Activated CD4-positive, alpha-beta memory T cell treated with anti-CD3 and anti-CD28 coated beads, Interleukin-2, amount 10 ng/mL, durations not matched to agents 7 days and 5 days (primary cell): ENCODE data around the gene FUBP1. TPM values are rescaled to one million over a fixed set of nuclear protein-coding genes. Genes with fewer than 3 reads are reported as not detected.
"Not testable (repeated sequence)": the region's sequence is repeated elsewhere in the genome, so short reads cannot be mapped to it uniquely, and the experiment has no call there.

Experiments used
- CTCF ChIA-PET: fragments of 350-600 bp; sonication (Branson Sonifier 250); formaldehyde crosslinking; loops from one replicate; lab custom pipeline; 2021; ENCODE audit warnings: antibody characterized with exemption, inconsistent platforms; lab: Charles Lee
- POLR2A ChIA-PET: fragments of 350-600 bp; sonication (Branson Sonifier 250); formaldehyde crosslinking; loops from one replicate; lab custom pipeline; 2021; ENCODE audit warnings: antibody characterized with exemption; lab: Charles Lee
- DNase-seq: peaks from one replicate; pipeline ENCODE4 v3.0.0-alpha.2; 2020
- H3K27ac Mint-ChIP-seq: one replicate; pipeline ENCODE4 v1.8.0; 2021; ENCODE audit warnings: mild to moderate bottlenecking, mixed read lengths
- H3K27me3 Mint-ChIP-seq: one replicate; pipeline ENCODE4 v1.8.0; 2021; ENCODE audit warnings: mixed read lengths
- H3K36me3 Mint-ChIP-seq: one replicate; pipeline ENCODE4 v1.8.0; 2021; ENCODE audit warnings: low read depth, mixed read lengths
- H3K4me1 Mint-ChIP-seq: one replicate; pipeline ENCODE4 v1.8.0; 2021; ENCODE audit warnings: mixed read lengths
- H3K4me3 Mint-ChIP-seq: one replicate; pipeline ENCODE4 v1.8.0; 2021; ENCODE audit warnings: mild to moderate bottlenecking, mixed read lengths
- H3K9me3 Mint-ChIP-seq: one replicate; pipeline ENCODE4 v1.8.0; 2021; ENCODE audit warnings: mixed read lengths
- total RNA-seq, 2 experiments: library from RNA; stranded (reverse); gene quantifications; one replicate each; pipeline ENCODE4 v1.2.3, GENCODE V29; 2021

Gene FUBP1
- total RNA-seq, 2 experiments from 2014 or later: 182 to 185 TPM

DNA sequence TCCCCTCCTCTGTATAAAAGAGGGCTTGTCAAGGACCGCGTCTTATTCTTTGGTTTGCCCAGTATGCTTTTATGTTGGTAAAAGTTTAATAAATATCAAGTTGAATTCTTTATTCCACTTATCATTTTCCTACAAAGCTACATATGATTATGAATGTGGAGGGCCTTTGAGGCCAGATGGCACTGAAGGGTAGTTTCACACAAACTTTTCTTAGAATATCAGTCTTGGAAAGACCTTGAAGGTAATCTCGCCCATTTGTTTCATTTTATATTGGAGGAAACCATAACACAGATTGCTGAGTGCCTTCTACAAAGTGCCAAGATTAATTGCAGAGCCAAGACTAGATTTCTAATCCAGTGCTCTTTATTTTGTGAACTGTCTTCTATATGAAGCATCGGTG, 5.8 kb upstream of the FUBP1 start:
- Mint-ChIP-seq H3K36me3 (peaks cover 39% of the 10 kb centered on the region), H3K27ac (no peak overlapping the region), H3K27me3 (no peaks in the 10 kb centered on the region), H3K9me3 (no peaks in the 10 kb centered on the region), H3K4me1 (peaks cover 31% of the 10 kb centered on the region), H3K4me3 (no peak overlapping the region)
- ChIA-PET CTCF (no interaction called here), POLR2A (interaction anchor here (20.5 kb wide), 1 partner anchor 16 kb away, joined by 671 read pairs; the partner anchor contains the start of gene DNAJB4)
- DNase-seq: no peak

DNA sequence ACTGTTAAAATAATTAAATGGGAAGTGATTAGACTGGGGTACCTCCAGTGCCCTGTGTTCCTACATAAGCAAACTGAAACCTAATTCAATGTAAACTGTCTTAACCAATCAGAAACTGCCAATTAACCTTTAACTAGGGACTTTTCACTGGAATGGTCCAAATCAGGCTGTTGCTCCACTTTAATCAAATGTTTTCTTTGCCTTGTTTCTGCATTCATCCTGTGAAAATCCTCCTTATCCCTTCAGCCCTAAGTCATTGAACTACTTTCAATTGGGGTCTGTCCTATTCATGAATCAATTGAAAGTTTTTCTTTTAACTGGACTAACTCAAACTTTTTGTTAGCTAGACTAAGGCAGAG, 5.1 kb upstream of the FUBP1 start:
- H3K4me1 Mint-ChIP-seq: peaks cover 29% of the 10 kb centered on the region
- POLR2A ChIA-PET: interaction anchor here (20.5 kb wide), 1 partner anchor 17 kb away, joined by 671 read pairs; the partner anchor contains the start of gene DNAJB4
- no peak overlapping the region for H3K4me3 Mint-ChIP-seq
- no peak for DNase-seq
- peaks cover 37% of the 10 kb centered on the region for H3K36me3 Mint-ChIP-seq
- H3K27me3 Mint-ChIP-seq: no peaks in the 10 kb centered on the region
- H3K27ac Mint-ChIP-seq: no peak overlapping the region
- CTCF ChIA-PET: no interaction called here
- no peaks in the 10 kb centered on the region for H3K9me3 Mint-ChIP-seq

DNA sequence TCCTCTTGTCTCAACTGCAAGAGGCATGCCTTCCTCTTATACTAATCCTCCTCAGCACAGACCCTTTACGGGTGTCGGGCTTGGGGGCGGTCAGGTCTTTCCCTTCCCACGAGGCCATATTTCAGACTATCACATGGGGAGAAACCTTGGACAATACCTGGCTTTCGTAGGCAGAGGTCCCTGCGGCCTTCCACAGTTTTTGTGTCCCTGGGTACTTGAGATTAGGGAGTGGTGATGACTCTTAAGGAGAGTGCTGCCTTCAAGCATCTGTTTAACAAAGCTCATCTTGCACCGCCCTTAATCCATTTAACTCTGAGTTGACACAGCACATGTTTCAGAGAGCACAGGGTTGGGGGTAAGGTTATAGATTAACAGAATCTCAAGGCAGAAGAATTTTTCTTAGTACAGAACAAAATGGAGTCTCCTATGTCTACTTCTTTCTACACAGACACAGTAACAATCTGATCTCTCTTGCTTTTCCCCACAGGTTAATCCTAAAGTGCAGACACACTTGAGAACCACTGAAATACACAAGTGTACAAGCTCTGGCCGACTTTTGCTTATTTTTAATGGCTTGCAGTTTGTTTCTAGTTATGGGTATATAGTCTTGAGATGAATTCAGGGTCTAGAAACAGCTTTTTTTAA, 4.6 kb upstream of the FUBP1 start:
- Mint-ChIP-seq H3K4me1 (peaks cover 28% of the 10 kb centered on the region), H3K36me3 (peaks cover 36% of the 10 kb centered on the region)
- H3K9me3 Mint-ChIP-seq, H3K27ac Mint-ChIP-seq, CTCF ChIA-PET, DNase-seq, H3K27me3 Mint-ChIP-seq, H3K4me3 Mint-ChIP-seq: not testable (repeated sequence)
- POLR2A ChIA-PET: interaction anchor here (20.5 kb wide), 1 partner anchor 18 kb away, joined by 671 read pairs; the partner anchor contains the start of gene DNAJB4

DNA sequence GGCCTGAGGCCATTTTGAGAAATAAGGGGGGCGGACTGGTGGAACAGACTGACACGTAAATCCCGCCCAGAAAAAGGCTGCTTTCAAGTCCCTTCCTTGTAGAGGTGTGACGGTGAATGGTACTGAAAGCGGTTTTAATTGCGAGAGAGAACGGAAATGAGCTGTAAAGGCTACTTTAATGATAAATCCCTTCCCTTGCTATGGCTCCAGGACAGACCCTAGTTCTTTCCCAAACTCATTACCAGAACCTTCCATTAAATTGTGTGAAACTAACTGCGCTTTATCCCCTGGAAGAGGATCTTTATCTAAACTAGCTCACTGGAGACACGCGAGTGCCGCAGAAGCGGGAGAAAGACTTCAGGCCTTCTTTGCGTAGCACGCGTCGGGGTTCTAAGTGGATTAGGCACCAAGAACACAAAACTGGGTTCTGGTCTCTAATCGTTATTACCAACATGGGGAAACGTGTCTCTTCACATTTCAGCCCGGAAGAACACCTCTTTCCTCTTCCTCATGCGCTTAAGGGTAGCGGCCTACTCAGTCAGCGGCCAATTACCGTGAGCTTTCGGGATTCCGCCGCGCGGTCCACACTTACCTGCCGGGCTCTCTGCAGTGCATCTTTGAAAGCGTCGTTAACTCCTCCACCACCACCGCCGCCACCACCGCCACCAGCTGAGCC, 441 bp downstream of the FUBP1 start:
- Mint-ChIP-seq H3K36me3 (peaks cover 41% of the 10 kb centered on the region), H3K4me3 (no peak overlapping the region), H3K27ac (no peak overlapping the region), H3K27me3 (no peaks in the 10 kb centered on the region), H3K9me3 (no peaks in the 10 kb centered on the region), H3K4me1 (peaks cover 45% of the 10 kb centered on the region)
- DNase-seq: peak; percentile 84
- CTCF ChIA-PET: interaction anchor here (0.7 to 2.4 kb wide), 11 partner anchors 10 to 671 kb away, joined by 3 to 27 read pairs (median 3); partner anchors contain the start of genes DNAJB4, IFI44 and IFI44L
- POLR2A ChIA-PET: interaction anchor here (0.8 to 20.5 kb wide), 25 partner anchors 8 to 673 kb away, joined by 3 to 671 read pairs (median 6); partner anchors contain the start of genes DNAJB4, IFI44, IFI44L and MIGA1

DNA sequence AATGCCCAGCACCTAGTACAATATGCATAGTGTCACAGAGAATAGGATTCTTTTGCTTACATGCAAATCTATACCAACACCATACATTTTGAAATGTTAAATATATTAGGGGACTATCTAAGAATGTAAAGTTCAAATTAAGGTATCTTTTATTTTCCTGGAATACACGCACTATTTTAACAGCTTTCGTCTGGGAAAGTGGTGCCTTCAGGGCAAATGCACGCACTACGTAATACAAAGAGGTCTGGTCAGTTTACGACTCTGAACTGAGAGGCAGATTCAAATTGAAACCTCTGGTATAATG, 931 bp downstream of the FUBP1 start:
- Mint-ChIP-seq H3K27me3 (no peaks in the 10 kb centered on the region), H3K4me3 (no peak overlapping the region), H3K4me1 (peaks cover 45% of the 10 kb centered on the region), H3K36me3 (peaks cover 42% of the 10 kb centered on the region), H3K9me3 (no peaks in the 10 kb centered on the region), H3K27ac (no peak overlapping the region)
- ChIA-PET POLR2A (interaction anchor here (1.1 to 20.5 kb wide), 19 partner anchors 7 to 673 kb away, joined by 3 to 671 read pairs (median 7); partner anchors contain the start of genes DNAJB4, IFI44, IFI44L and MIGA1), CTCF (interaction anchor here (1.0 to 2.4 kb wide), 6 partner anchors 10 to 672 kb away, joined by 3 to 27 read pairs (median 6); partner anchors contain the start of genes DNAJB4 and IFI44)
- DNase-seq: no peak

DNA sequence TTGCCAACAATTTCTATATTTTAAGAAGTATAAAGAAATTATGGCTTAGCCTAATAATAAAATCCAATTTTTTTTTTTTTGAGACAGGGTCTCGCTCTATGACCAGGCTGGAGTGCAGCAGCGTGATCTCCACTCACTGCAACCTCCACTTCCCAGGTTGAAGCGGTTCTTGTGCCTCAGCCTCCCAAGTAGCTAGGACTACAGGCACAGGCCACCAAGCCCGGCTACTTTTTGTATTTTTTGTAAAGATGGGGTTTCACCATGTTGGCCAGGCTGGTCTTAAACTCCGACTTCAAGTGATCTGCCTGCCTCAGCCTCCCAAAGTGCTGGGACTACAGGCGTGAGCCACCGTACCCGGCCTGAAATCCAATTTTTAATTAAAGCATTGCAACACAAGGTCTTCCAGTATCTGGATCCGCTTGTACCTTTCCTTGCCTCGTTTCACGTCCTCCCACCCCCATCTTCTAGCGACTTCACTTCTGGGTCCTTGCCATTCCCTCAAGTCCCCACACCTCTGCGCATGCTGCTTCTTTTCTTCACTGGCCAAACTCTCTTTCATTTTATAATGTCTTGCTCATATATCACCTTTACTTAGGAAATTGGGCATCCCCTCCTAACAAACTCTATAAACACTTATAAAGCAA, 2.3 kb downstream of the FUBP1 start:
- peak; percentile 18 for DNase-seq
- no peaks in the 10 kb centered on the region for H3K27me3 Mint-ChIP-seq
- no peaks in the 10 kb centered on the region for H3K9me3 Mint-ChIP-seq
- ChIA-PET POLR2A (interaction anchor here (0.6 to 20.5 kb wide), 17 partner anchors 8 to 294 kb away, joined by 3 to 671 read pairs (median 5); partner anchors contain the start of genes DNAJB4 and ZZZ3), CTCF (interaction anchor here (1.9 to 2.4 kb wide), 2 partner anchors 9 to 138 kb away, joined by 9 to 15 read pairs; no protein-coding TSS in a partner anchor)
- H3K4me3 Mint-ChIP-seq: no peak overlapping the region
- H3K27ac Mint-ChIP-seq: no peak overlapping the region
- peaks cover 47% of the 10 kb centered on the region for H3K4me1 Mint-ChIP-seq
- peaks cover 44% of the 10 kb centered on the region for H3K36me3 Mint-ChIP-seq

DNA sequence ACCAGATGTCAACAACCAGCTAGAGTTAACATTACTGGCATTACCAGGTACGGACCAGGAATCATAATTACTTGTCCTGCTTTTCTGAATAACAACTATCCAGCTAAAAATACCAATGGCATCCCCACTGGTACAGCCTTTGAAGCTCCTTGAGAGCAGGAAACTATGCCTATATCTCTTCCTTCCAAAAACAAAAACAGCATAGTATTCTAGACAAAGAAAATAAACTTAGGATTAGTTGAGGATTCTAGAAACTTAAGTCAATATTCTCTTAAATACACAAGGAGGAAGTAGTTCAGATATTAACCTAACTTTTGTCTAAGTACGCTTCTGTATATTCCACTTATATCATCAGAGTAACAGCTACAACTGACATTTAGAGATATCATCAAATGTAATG, 3.0 kb downstream of the FUBP1 start:
- no peak for DNase-seq
- H3K9me3 Mint-ChIP-seq: no peaks in the 10 kb centered on the region
- peaks cover 49% of the 10 kb centered on the region for H3K36me3 Mint-ChIP-seq
- no peak overlapping the region for H3K4me3 Mint-ChIP-seq
- CTCF ChIA-PET: interaction anchor here (0.6 to 1.9 kb wide), 3 partner anchors 9 to 200 kb away, joined by 3 to 9 read pairs (median 3); no protein-coding TSS in a partner anchor
- H3K4me1 Mint-ChIP-seq: peaks cover 48% of the 10 kb centered on the region
- H3K27me3 Mint-ChIP-seq: no peaks in the 10 kb centered on the region
- POLR2A ChIA-PET: interaction anchor here (0.6 to 20.5 kb wide), 13 partner anchors 10 to 293 kb away, joined by 3 to 671 read pairs (median 4); partner anchors contain the start of genes DNAJB4 and ZZZ3
- H3K27ac Mint-ChIP-seq: peak overlapping the region; percentile 67

DNA sequence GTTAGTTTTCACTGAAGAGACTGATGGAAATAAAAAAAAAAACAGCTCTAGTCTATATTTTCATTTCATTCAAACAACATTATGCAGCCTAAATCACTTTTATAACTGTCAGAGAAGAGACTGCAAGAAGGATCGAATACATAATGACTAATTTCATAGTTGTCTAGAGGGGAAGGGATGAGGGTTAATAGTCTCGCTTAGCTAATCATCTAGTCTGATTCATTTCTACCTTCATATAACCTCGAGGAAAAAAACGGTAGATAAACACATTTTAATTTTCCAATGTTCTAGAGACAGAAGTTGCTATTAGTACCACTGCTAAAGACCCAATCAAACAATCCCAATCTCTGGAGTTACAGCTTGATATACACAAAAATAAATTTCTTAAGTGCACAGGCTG, 3.5 kb downstream of the FUBP1 start:
- H3K27ac Mint-ChIP-seq: peak overlapping the region; percentile 40
- no peak overlapping the region for H3K4me3 Mint-ChIP-seq
- no peaks in the 10 kb centered on the region for H3K9me3 Mint-ChIP-seq
- H3K4me1 Mint-ChIP-seq: peaks cover 46% of the 10 kb centered on the region
- peaks cover 48% of the 10 kb centered on the region for H3K36me3 Mint-ChIP-seq
- CTCF ChIA-PET: interaction anchor here (1.0 to 1.9 kb wide), 2 partner anchors 9 to 139 kb away, joined by 3 to 9 read pairs; no protein-coding TSS in a partner anchor
- no peak for DNase-seq
- H3K27me3 Mint-ChIP-seq: no peaks in the 10 kb centered on the region
- POLR2A ChIA-PET: interaction anchor here (0.7 to 20.5 kb wide), 12 partner anchors 9 to 292 kb away, joined by 3 to 671 read pairs (median 4); partner anchors contain the start of genes DNAJB4 and ZZZ3

DNA sequence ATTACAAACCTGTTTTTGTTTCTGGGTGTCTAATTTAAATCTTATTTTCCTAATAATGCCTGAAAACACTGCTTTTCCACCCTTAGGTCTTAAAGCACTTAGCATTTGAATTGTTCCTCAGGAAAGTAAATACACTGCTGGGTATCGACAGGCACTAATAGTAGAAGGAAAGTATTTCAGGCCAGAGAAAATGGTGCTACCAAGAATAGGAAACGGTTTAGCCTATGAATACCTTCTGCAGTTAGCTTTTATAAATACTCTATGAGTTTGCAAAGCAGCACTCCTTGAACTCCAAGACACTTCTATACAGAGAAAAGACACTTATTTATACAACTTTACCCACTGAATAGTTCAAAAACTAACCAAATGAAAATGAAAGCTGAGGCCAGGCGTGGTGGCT, 6.8 kb downstream of the FUBP1 start:
- no peak for DNase-seq
- Mint-ChIP-seq H3K9me3 (no peaks in the 10 kb centered on the region), H3K4me1 (peaks cover 57% of the 10 kb centered on the region), H3K27ac (no peak overlapping the region), H3K36me3 (peaks cover 68% of the 10 kb centered on the region), H3K27me3 (no peaks in the 10 kb centered on the region), H3K4me3 (peak overlapping the region; percentile 8)
- ChIA-PET POLR2A (interaction anchor here (1.0 to 20.5 kb wide), 3 partner anchors 16 to 29 kb away, joined by 3 to 671 read pairs (median 3); partner anchors contain the start of gene DNAJB4), CTCF (no interaction called here)

DNA sequence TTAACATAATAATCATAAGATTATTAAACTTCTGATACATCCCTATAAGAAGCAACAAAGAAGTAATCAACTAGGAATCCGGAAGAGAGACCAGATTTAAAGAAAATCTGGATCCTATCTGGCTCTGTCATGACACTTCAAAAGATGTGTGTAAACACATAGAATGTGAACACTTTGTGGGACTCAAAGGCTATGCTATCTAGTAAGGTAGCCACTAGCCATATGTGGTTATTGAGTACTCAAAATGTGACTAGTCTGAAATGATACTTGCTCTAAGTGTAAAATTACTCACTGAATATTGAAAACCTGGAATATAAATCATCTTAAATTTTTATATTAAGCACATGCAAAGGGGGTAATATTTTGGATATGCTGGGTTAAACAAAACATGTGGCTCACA, 8.7 kb downstream of the FUBP1 start:
- H3K36me3 Mint-ChIP-seq: peaks cover 68% of the 10 kb centered on the region

DNA sequence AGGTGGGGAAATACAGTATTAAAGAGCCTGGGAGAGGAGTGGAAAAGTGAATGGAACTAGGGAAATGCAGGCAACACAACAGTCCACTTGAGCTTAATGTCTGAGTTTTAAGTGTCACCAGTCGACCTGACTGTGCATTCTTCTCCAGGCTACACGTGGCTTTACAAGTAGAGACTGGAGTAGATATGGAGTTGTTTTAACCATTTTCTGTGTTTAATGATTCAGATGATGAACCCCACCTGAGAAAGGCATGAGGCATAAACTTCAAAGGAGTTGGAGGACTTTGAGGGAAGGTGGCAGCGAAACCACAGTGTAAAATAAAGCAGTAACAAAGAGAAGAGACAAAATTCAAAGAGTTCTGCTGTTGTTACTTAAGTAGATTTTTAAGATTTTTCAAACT, 12.6 kb downstream of the FUBP1 start:
- H3K4me3 Mint-ChIP-seq: no peak overlapping the region
- no peaks in the 10 kb centered on the region for H3K9me3 Mint-ChIP-seq
- H3K4me1 Mint-ChIP-seq: peaks cover 27% of the 10 kb centered on the region
- H3K27me3 Mint-ChIP-seq: no peaks in the 10 kb centered on the region
- peaks cover 77% of the 10 kb centered on the region for H3K36me3 Mint-ChIP-seq
- ChIA-PET CTCF (interaction anchor here (0.6 to 3.7 kb wide), 3 partner anchors 9 to 298 kb away, joined by 3 to 15 read pairs (median 4); partner anchors contain the start of gene FUBP1), POLR2A (interaction anchor here (1.2 to 2.4 kb wide), 3 partner anchors 10 to 38 kb away, joined by 3 to 27 read pairs (median 3); partner anchors contain the start of gene FUBP1)
- no peak overlapping the region for H3K27ac Mint-ChIP-seq
- no peak for DNase-seq

More for the DNA sequence above, 8.7 kb downstream of the FUBP1 start:
- no peak for DNase-seq
- no peak overlapping the region for H3K27ac Mint-ChIP-seq
- POLR2A ChIA-PET: interaction anchor here (1.6 kb wide), 2 partner anchors 9 to 14 kb away, joined by 5 read pairs; partner anchors contain the start of gene FUBP1
- no peaks in the 10 kb centered on the region for H3K9me3 Mint-ChIP-seq
- no peaks in the 10 kb centered on the region for H3K27me3 Mint-ChIP-seq
- H3K4me3 Mint-ChIP-seq: no peak overlapping the region
- CTCF ChIA-PET: interaction anchor here (0.9 kb wide), 1 partner anchor 14 kb away, joined by 3 read pairs; no protein-coding TSS in a partner anchor
- H3K4me1 Mint-ChIP-seq: peaks cover 49% of the 10 kb centered on the region

DNA sequence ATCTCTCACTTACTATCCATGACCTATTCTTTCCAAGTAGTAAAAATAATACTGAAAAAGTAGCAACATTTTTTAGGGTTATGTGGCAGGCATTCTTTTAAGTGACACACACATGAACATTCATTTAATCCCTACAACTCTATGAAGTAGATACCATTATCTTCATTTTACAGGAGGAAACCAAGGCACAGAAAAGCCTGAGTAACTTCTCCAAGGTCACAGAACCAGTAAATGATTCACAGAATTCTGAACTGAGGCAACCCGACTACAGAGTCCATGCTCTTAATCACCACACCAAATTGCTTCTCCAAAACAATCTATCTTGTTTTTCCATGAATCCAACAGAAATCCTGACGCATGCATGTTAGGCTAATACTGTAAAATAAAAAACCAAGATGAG, 17.5 kb downstream of the FUBP1 start:
- H3K4me1 Mint-ChIP-seq: peaks cover 16% of the 10 kb centered on the region
- H3K4me3 Mint-ChIP-seq: no peak overlapping the region
- ChIA-PET POLR2A (interaction anchor here (2.0 kb wide), 1 partner anchor 17 kb away, joined by 13 read pairs; the partner anchor contains the start of gene FUBP1), CTCF (no interaction called here)
- H3K36me3 Mint-ChIP-seq: peaks cover 83% of the 10 kb centered on the region
- no peaks in the 10 kb centered on the region for H3K27me3 Mint-ChIP-seq
- DNase-seq: no peak
- no peaks in the 10 kb centered on the region for H3K9me3 Mint-ChIP-seq
- no peak overlapping the region for H3K27ac Mint-ChIP-seq
